OCI-LY3 (cell line): ENCODE data around the gene MORN5.

ENCODE experiments used
- EZH2phosphoT487 ChIP-seq: fragments of 200-600 bp; shearing (Covaris generic); IDR thresholded peaks from 2 replicates; pipeline ENCODE4 v1.6.1; 2018; ENCODE audit warnings: antibody characterized with exemption, mixed run types, low read depth
- TF ChIP-seq, protein P1 (sequence below): fragments of 200-600, 300-600 bp; sonication (generic); IDR thresholded peaks from 2 replicates; pipeline ENCODE4 v1.5.1; 2014; ENCODE audit warnings: antibody characterized with exemption, low read length, low read depth

DNA sequence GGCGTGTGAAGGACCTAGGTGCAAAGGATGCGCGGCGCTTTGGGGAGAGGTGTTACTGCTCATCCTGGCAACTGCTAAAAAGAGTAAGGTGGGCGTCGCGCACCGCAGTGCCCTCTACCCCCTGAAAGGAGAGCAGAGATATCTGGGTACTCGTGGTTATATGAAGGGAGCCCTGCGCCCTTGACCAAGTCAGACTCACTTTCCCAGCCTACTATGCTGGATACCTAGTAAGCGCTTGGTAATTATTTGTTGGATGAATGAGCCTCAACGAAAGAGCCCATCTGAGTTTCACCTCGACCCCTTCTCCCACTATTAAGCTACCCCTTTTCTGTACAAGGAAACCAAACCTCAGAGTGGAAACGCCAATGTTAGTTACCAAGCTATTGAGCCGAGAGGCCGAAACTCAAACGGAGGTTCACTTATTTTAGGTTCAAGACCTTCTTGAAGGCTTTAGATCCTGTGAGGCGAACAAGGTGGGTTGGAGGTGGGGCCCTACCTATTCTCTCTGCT is 61.0 kb downstream of the MORN5 start:
- TF ChIP-seq, protein P1, sequence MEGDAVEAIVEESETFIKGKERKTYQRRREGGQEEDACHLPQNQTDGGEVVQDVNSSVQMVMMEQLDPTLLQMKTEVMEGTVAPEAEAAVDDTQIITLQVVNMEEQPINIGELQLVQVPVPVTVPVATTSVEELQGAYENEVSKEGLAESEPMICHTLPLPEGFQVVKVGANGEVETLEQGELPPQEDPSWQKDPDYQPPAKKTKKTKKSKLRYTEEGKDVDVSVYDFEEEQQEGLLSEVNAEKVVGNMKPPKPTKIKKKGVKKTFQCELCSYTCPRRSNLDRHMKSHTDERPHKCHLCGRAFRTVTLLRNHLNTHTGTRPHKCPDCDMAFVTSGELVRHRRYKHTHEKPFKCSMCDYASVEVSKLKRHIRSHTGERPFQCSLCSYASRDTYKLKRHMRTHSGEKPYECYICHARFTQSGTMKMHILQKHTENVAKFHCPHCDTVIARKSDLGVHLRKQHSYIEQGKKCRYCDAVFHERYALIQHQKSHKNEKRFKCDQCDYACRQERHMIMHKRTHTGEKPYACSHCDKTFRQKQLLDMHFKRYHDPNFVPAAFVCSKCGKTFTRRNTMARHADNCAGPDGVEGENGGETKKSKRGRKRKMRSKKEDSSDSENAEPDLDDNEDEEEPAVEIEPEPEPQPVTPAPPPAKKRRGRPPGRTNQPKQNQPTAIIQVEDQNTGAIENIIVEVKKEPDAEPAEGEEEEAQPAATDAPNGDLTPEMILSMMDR, result no peak
- TF ChIP-seq EZH2phosphoT487, result no peak
